SU-DHL-6 (cell line): ENCODE results near the gene SGPP2.

Source experiments
- EZH2phosphoT487 ChIP-seq: fragments of 200-600 bp; sonication (generic), shearing (Covaris generic); conservative IDR thresholded peaks from 2 replicates; pipeline ENCODE4 v1.6.1; 2018; ENCODE audit warnings: mild to moderate bottlenecking, antibody characterized with exemption, low read length, moderate library complexity, mixed read lengths
- TF ChIP-seq, protein P1 (sequence below): fragments of 200-600 bp; sonication (generic); IDR thresholded peaks from one replicate; pipeline ENCODE4 v1.5.1; 2017; ENCODE audit warnings: antibody characterized with exemption, mild to moderate bottlenecking, low read length, moderate library complexity; ENCODE audit not compliant: insufficient read depth, poor library complexity, severe bottlenecking

DNA sequence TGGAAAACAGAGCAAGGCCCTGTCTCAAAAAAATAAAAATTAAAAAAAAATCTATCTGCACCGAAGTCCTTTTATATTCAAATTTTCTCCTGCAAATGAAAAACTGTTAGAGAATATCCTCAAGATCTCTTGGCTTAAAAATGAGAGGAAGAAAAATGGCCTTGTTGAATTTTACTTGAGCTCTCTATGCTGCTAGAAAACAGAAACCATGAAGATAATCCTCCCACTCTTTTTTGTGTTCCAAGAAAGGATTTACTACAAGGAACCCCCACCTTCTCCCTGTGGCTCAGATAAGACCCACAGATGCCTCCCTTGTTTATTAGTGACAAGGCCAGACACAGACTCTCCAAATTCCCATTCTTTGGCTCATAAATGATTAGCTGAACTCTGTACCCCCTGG lies 71.0 kb downstream of the SGPP2 start:
- TF ChIP-seq, protein P1, sequence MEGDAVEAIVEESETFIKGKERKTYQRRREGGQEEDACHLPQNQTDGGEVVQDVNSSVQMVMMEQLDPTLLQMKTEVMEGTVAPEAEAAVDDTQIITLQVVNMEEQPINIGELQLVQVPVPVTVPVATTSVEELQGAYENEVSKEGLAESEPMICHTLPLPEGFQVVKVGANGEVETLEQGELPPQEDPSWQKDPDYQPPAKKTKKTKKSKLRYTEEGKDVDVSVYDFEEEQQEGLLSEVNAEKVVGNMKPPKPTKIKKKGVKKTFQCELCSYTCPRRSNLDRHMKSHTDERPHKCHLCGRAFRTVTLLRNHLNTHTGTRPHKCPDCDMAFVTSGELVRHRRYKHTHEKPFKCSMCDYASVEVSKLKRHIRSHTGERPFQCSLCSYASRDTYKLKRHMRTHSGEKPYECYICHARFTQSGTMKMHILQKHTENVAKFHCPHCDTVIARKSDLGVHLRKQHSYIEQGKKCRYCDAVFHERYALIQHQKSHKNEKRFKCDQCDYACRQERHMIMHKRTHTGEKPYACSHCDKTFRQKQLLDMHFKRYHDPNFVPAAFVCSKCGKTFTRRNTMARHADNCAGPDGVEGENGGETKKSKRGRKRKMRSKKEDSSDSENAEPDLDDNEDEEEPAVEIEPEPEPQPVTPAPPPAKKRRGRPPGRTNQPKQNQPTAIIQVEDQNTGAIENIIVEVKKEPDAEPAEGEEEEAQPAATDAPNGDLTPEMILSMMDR: no peak
- TF ChIP-seq EZH2phosphoT487: no peak
